GM12878 (cell line): ENCODE results near the gene CTNNA3. TPM values are rescaled to one million over a fixed set of nuclear protein-coding genes. Genes with fewer than 3 reads are reported as not detected.

Source experiments
- ATAC-seq: fragments of 200-7000 bp; cut with Tn5 transposase; 3 replicates; pipeline ENCODE4 v1.9.1; 2020; ENCODE audit warnings: mild to moderate bottlenecking, moderate library complexity
- BruUV-seq: library from RNA; stranded (reverse); fragments of 400-500 nt; replicated peaks from 2 replicates; lab custom pipeline; 2021; lab: Mats Ljungman, UMichigan
- CTCF ChIA-PET: fragments of 300-600 bp; sonication (Branson Sonifier 250); formaldehyde crosslinking; extraction: SDS; loops from one replicate; lab custom pipeline; 2021; ENCODE audit warnings: inconsistent platforms; lab: Yijun Ruan, JAX
- POLR2A ChIA-PET: fragments of 350-600 bp; formaldehyde crosslinking; extraction: SDS; loops from one replicate; lab custom pipeline; 2021; ENCODE audit warnings: inconsistent platforms; lab: Charles Lee
- RAD21 ChIA-PET: fragments of 300-600 bp; sonication (Branson Sonifier 250); formaldehyde crosslinking; loops from one replicate; lab custom pipeline; 2023; ENCODE audit warnings: antibody characterized with exemption; ENCODE audit not compliant: unreplicated experiment; lab: Charles Lee
- SMC1A ChIA-PET: fragments of 300-600 bp; sonication (Branson Sonifier 250); formaldehyde crosslinking; loops from one replicate; lab custom pipeline; 2023; ENCODE audit not compliant: unreplicated experiment, uncharacterized antibody; lab: Charles Lee
- DNase-seq: peaks from one replicate; pipeline ENCODE4 v3.0.0-alpha.2; 2011; ENCODE audit warnings: low read depth, low spot score
- FAIRE-seq: peaks from 3 replicates; lab custom pipeline; 2011; peaks lifted over from hg19 to GRCh38; lab: Jason Lieb, UNC
- H2AFZ ChIP-seq: 2 replicates; pipeline ENCODE4 v1.6.0; 2011; ENCODE audit warnings: low read depth, low read length, control low read depth; ENCODE audit not compliant: control insufficient read depth
- H3K27ac ChIP-seq: 2 replicates; pipeline ENCODE4 v1.5.1; 2011; ENCODE audit warnings: control low read depth; ENCODE audit not compliant: control insufficient read depth, insufficient read depth
- H3K27me3 ChIP-seq, 2 experiments: replicated peaks in 1 of 2; 2 replicates each; pipeline versions ENCODE4 v1.6.0 to v1.6.1; 2011; ENCODE audit warnings: low read length in 1 of 2; ENCODE audit not compliant: control insufficient read depth in 2 of 2, insufficient read depth in 2 of 2
- H3K36me3 ChIP-seq, 2 experiments: 2 replicates each; pipeline ENCODE4 v1.5.1; 2011; ENCODE audit warnings: low read length in 1 of 2; ENCODE audit not compliant: control insufficient read depth in 2 of 2, insufficient read depth in 2 of 2
- H3K4me1 ChIP-seq: 2 replicates; pipeline ENCODE4 v1.6.1; 2011; ENCODE audit warnings: mild to moderate bottlenecking, low read length, moderate library complexity, mixed read lengths; ENCODE audit not compliant: control insufficient read depth, insufficient read depth
- H3K4me2 ChIP-seq: 2 replicates; pipeline ENCODE4 v1.6.0; 2011; ENCODE audit warnings: control low read depth; ENCODE audit not compliant: control insufficient read depth, insufficient read depth
- H3K4me3 ChIP-seq: fragments of 200-600 bp; sonication (generic); 2 replicates; pipeline ENCODE4 v1.5.1; 2016
- H3K79me2 ChIP-seq: 2 replicates; pipeline ENCODE4 v1.6.0; 2011; ENCODE audit warnings: low read length; ENCODE audit not compliant: control insufficient read depth, insufficient read depth
- H3K9ac ChIP-seq: 2 replicates; pipeline ENCODE4 v1.8.0; 2011; ENCODE audit warnings: low read length, control low read depth, mixed read lengths; ENCODE audit not compliant: control insufficient read depth, insufficient read depth
- H3K9me3 ChIP-seq: replicated peaks from 3 replicates; pipeline ENCODE4 v1.5.1; 2011; ENCODE audit warnings: mild to moderate bottlenecking, low read length; ENCODE audit not compliant: control insufficient read depth, insufficient read depth
- H4K20me1 ChIP-seq: 2 replicates; pipeline ENCODE4 v1.6.0; 2011; ENCODE audit not compliant: control insufficient read depth, insufficient read depth
- CEBPB ChIP-seq, 2 experiments: fragments of 150-350 bp in 1 of 2; IDR thresholded peaks; 2 replicates each; pipeline ENCODE4 v1.6.1; 2012 to 2014; ENCODE audit warnings: low read depth in 2 of 2, low read length in 2 of 2, borderline replicate concordance in 1 of 2, inconsistent platforms in 1 of 2
- GABPA ChIP-seq: IDR thresholded peaks from 2 replicates; pipeline ENCODE4 v1.6.1; 2014; ENCODE audit warnings: antibody characterized with exemption, low read depth, mild to moderate bottlenecking, inconsistent platforms
- JUNB ChIP-seq: IDR thresholded peaks from 2 replicates; pipeline ENCODE4 v1.6.1; 2016; ENCODE audit warnings: antibody characterized with exemption, mild to moderate bottlenecking
- PAX5 ChIP-seq: IDR thresholded peaks from 2 replicates; pipeline ENCODE4 v1.6.1; 2011; ENCODE audit warnings: low read depth, low read length, borderline replicate concordance
- SIN3A ChIP-seq: IDR thresholded peaks from 2 replicates; pipeline ENCODE4 v1.6.1; 2012; ENCODE audit warnings: low read depth, low read length, improper control_type of control experiment
- SREBF2 ChIP-seq: IDR thresholded peaks from 2 replicates; pipeline ENCODE4 v1.6.1; 2012; ENCODE audit warnings: mild to moderate bottlenecking, low read length
- SRF ChIP-seq, 2 experiments: IDR thresholded peaks; 2 replicates each; pipeline ENCODE4 v1.6.1; 2011; ENCODE audit warnings: low read depth in 2 of 2, low read length in 2 of 2, mild to moderate bottlenecking in 1 of 2, moderate library complexity in 1 of 2
- ZNF592 ChIP-seq: fragments of 450-650 bp; IDR thresholded peaks from 2 replicates; pipeline ENCODE4 v1.6.1; 2017; ENCODE audit warnings: mild to moderate bottlenecking, moderate library complexity
- WGBS: methylation state at CpG from one replicate; pipeline ENCODE4 v1.1.6; 2016; ENCODE audit warnings: low lambda C conversion rate; ENCODE audit not compliant: insufficient replicate concordance, insufficient coverage; ENCODE audit errors: missing lambda C conversion rate; 5-methylcytosine and 5-hydroxymethylcytosine counted together
- in situ Hi-C: fragments of 300-500 bp; cut with MboI; formaldehyde crosslinking; loops from 9 replicates; pipeline ENCODE4 v1.14.3; 2018; ENCODE audit warnings: mixed read lengths
- intact Hi-C: fragments of 100-400 bp; cut with micrococcal nuclease; formaldehyde crosslinking; loops from one replicate; pipeline ENCODE4 v1.14.2; 2022; ENCODE audit not compliant: unreplicated experiment
- polyA plus RNA-seq, 11 experiments: library from polyadenylated mRNA; depleted of rRNA in 4 of 11; unstranded in 6 of 11; stranded (reverse) in 5 of 11; fragments of >200 nt; fragmentation: Nextera tagmentation in 4 of 11; fragmentation: Illumina TruSeq in 1 of 11; extraction: Ambion mirVana in 4 of 11; extraction: Trizol in 1 of 11; gene quantifications; 1 replicate in 1 of 11; 2 replicates in 10 of 11; pipeline versions ENCODE4 v1.2.1 to v1.2.3, GENCODE V29; 2011 to 2016; ENCODE audit warnings: inconsistent platforms in 2 of 11, missing spikeins in 2 of 11, low read depth in 1 of 11
- total RNA-seq, 4 experiments: library from RNA; depleted of rRNA in 3 of 4; stranded (reverse); fragments of >200 nt in 3 of 4; fragmentation: Illumina TruSeq in 1 of 4; extraction: Trizol in 1 of 4; gene quantifications; 2 replicates each; pipeline versions ENCODE4 v1.2.1 to v1.2.3, GENCODE V29; 2013 to 2021
- TF ChIP-seq, protein P1 (sequence below): fragments of 450-650 bp; IDR thresholded peaks from 2 replicates; pipeline ENCODE4 v1.6.1; 2017; ENCODE audit warnings: mild to moderate bottlenecking, moderate library complexity

CTNNA3 gene
- total and polyA plus RNA-seq, 10 of the 15 experiments (the other 5 are each of a cell fraction or from before 2014, with no cell fraction given) = under 0.01 to 4.5 (median 0.22) TPM; not detected in 2

DNA sequence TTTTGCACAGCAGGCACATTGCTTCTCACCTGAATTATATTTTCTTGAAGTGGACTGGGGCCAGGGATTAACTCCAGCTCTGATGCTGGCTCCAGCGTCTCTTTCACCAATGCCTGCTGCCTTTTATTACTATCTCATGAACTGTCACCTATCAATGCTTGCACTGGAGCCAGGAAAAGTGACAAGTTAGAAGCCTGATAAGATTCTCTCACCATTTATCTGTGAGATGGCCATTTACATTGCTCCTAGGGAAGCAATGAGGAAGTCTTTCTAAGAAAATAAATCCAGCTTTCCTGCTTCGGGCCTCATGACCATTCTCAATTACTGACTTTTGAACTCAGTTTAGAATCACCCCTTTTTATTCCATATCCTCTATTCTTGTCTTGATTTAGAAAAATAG lies 818.6 kb downstream of the CTNNA3 start:
- CTCF ChIA-PET = no interaction called here

More for the DNA sequence above, 818.6 kb downstream of the CTNNA3 start:
- Histone ChIP-seq H3K27ac (no peak overlapping the region), H4K20me1 (no peaks in the 10 kb centered on the region), H3K4me2 (no peak overlapping the region), H3K4me3 (no peak overlapping the region), H3K9ac (no peak overlapping the region), H3K4me1 (no peaks in the 10 kb centered on the region), H2AFZ (no peak overlapping the region), H3K36me3 (no peaks in the 10 kb centered on the region), H3K9me3 (no peaks in the 10 kb centered on the region), H3K27me3 (no peaks in the 10 kb centered on the region), H3K79me2 (no peaks in the 10 kb centered on the region)
- intact Hi-C loops (no loop called here), in situ Hi-C loops (no loop called here)
- no TSS peak for BruUV-seq
- RAD21 ChIA-PET = no interaction called here
- FAIRE-seq = no peak
- DNase-seq = no peak
- SMC1A ChIA-PET = no interaction called here
- no peak for TF ChIP-seq SRF (IDR thresholded peaks at IDR 0.05; ENCODE audit: low read depth in 2 of 2, low read length in 2 of 2)
- no peak for TF ChIP-seq PAX5
- TF ChIP-seq JUNB = no peak
- no peak for TF ChIP-seq GABPA
- no peak for TF ChIP-seq ZNF592
- no peak for TF ChIP-seq SREBF2
- TF ChIP-seq, protein P1, sequence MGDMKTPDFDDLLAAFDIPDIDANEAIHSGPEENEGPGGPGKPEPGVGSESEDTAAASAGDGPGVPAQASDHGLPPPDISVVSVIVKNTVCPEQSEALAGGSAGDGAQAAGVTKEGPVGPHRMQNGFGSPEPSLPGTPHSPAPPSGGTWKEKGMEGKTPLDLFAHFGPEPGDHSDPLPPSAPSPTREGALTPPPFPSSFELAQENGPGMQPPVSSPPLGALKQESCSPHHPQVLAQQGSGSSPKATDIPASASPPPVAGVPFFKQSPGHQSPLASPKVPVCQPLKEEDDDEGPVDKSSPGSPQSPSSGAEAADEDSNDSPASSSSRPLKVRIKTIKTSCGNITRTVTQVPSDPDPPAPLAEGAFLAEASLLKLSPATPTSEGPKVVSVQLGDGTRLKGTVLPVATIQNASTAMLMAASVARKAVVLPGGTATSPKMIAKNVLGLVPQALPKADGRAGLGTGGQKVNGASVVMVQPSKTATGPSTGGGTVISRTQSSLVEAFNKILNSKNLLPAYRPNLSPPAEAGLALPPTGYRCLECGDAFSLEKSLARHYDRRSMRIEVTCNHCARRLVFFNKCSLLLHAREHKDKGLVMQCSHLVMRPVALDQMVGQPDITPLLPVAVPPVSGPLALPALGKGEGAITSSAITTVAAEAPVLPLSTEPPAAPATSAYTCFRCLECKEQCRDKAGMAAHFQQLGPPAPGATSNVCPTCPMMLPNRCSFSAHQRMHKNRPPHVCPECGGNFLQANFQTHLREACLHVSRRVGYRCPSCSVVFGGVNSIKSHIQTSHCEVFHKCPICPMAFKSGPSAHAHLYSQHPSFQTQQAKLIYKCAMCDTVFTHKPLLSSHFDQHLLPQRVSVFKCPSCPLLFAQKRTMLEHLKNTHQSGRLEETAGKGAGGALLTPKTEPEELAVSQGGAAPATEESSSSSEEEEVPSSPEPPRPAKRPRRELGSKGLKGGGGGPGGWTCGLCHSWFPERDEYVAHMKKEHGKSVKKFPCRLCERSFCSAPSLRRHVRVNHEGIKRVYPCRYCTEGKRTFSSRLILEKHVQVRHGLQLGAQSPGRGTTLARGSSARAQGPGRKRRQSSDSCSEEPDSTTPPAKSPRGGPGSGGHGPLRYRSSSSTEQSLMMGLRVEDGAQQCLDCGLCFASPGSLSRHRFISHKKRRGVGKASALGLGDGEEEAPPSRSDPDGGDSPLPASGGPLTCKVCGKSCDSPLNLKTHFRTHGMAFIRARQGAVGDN = no peak
- TF ChIP-seq CEBPB (IDR thresholded peaks at IDR 0.05; ENCODE audit: borderline replicate concordance in 1 of 2, low read depth in 2 of 2, low read length in 2 of 2) = no peak
- TF ChIP-seq SIN3A = no peak
- POLR2A ChIA-PET = no interaction called here
- 2% methylated on average over 2 of the region's 2 CpGs for WGBS
- ATAC-seq = no peak
